NCI-H2227 (cell line): ENCODE results near the gene SENP8.

Source experiments
- DNase-seq: peaks from one replicate; lab custom pipeline; 2025; ENCODE audit not compliant: unreplicated experiment; lab: John Stamatoyannopoulos, UW

Gene SENP8

GRCh38 chr15:72112805-72113204, 5.4 kb upstream of the SENP8 start:
- DNase-seq: no peak

DNA sequence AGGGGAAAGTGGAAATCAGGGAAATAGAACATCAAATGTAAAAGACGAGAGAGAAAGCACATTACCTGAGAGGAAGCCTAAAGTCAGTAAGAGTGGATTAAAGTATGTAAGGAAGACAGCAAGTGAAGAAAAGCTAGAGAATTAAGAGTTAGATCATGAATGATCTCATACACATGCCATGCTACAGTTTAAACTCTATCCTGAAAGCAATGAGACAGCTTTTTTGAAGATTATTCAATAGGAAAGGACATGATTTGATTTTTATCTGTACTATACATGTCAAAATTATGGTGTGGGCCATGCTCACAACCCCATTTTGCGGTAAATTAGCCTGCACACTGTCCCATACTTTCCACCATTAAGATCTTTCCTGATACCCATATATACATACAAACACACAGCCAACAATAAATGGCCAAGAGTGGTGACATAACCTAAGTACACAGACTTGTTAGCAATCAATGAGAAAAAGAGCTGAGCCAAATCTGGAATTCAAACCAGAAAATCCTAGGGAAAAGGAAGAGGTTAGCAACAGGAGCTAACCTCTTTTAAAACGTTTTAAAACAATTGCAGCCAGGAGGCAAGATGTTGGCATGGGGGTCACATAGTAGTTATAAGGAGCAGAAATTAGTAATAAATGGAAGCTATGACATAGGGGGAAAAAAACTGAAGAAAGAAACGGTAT, 4.7 kb upstream of the SENP8 start:
- DNase-seq: no peak

- DNase-seq: peak; percentile 27
These were observed 1.3 kb upstream of the SENP8 start for GRCh38 chr15:72116731-72117485.

- peak; percentile 81 for DNase-seq
These were observed 652 bp upstream of the SENP8 start for GRCh38 chr15:72117486-72118016.

GRCh38 chr15:72124218-72124617, 6.0 kb downstream of the SENP8 start:
- no peak for DNase-seq

GRCh38 chr15:72127724-72128322, 9.6 kb downstream of the SENP8 start:
- DNase-seq: no peak

DNA sequence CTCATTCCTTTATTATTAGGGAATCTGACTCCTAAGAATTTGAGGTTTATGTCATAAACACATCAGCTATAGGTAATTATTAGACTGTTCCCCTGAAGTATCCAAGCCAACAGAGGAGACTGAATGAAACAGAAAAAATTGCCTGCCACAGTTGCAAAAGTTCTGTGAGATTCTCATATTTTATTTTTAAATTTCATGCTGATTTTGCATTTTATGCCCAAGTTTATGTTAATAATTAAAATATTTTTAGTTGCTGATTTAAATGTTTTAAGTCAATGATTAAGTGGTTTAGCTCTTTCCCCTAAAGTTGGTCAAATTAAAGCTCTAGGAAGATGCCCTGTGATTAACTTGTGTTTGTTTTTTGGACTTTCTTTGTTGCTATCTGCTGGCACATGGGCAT, 10.2 kb downstream of the SENP8 start:
- DNase-seq: no peak

DNA sequence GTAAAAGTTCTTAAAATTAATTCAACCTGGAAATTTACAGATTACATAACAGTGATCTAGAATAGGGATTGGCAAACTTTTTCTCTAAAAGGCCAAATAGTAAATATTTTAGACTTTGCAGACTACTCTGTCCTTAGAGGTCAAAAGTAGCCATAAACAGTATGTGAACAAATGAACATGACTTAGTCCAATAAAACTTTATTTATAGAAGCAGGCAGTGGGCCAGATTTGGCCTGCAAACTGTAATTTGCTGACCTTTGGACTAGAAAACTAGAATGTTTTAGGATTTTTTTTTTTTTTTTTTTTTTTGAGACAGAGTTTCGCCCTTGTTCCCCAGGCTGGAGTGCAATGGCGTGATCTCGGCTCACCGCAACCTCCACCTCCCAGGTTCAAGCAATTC, 12.1 kb downstream of the SENP8 start:
- DNase-seq: no peak

DNA sequence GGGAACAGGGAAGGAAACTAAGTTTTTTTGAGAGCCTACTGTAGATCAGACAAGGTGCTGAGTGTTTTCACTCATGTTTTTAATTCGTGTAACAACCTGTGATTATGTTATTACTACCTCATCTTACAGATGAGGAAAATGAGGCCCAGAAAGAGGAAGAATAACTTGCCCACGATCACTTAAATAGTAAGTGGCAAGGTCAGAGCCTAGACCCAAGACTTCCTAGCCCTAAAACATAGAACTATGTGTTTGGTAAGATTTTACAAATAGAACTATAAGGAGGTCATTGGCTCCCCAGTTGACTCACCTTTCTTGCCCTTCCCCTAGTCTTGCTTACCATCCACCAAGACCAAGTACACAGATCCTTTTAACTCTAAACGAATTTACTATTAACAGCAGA, 13.7 kb downstream of the SENP8 start:
- DNase-seq: no peak

- no peak for DNase-seq
These were observed 15.0 kb downstream of the SENP8 start for GRCh38 chr15:72133211-72133610.

DNA sequence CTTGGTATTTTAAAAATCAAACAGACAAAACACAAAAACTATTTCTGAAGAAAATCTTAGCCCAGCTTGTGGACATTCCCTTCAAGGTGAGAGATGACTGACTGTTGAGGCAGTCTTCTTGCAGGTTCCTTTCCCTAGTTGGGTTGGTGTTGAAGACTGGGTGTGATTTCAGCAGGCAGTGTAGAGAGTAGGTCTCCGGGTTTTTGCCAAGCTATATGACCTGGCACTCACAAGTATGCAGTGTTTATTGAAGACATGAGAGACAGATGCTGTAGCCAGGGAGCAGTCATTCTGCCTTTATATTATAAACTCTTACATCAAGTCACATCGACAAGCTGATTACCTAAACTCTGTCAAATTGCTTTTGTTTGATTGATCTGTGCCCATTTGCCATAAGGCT, 17.5 kb downstream of the SENP8 start:
- DNase-seq: no peak

DNA sequence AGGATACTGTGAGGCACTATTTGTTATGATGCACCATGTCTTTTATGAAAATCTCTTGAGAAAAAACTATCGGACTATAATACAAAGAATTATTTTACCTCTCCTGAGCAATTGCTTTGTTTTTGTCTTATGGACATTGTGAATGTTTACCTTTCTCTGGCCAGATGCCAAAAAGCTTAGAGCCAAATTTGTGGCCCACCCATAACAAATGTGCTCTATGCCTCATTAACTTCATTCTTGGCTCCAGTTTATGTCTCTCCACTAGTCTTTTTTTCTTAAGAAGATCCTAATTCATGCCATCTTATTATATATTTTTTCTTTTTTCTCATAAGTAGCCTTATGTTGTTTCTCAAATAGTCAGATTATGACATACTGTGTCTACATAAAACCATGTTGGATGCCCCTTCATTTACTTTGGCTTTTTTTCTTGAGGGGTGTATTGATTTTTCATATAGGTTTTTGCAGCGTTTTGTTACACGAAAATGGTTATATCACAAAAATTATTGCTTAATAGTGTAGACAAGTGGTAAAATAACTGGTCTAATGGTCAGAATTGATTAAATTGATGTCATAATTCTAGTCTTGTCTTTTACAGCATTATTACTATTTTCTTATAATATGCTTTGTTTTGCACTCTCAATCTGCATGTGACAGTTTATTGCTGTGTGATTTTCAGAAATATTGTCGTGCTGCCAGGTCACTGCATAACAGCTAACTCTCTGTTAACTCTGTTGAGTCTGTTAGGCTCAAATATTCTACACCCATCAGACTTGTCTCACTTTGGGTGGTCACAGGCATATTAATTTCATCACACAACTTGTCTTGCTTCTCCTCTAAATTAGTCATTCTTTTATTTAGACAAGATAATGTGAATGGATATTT, 18.2 kb downstream of the SENP8 start:
- no peak for DNase-seq

GRCh38 chr15:72139667-72140066, 21.5 kb downstream of the SENP8 start:
- no peak for DNase-seq

DNA sequence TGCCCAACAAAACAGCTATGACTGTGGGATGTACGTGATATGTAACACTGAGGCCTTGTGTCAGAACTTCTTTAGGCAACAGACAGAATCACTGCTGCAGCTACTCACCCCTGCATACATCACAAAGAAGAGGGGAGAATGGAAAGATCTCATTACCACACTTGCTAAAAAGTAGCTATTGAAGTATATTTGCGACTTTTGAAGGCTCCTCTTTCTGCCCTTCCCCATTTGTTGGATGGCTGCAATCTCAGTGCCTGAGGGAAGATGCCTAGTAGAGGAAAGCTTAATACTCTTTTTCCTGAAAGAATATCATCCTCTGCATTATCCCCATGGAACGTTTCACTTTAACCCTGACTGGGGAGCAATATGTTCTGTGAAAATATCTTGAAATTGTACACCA, 21.9 kb downstream of the SENP8 start:
- no peak for DNase-seq

- DNase-seq: no peak
These were observed 23.2 kb downstream of the SENP8 start for GRCh38 chr15:72141171-72142084.

DNA sequence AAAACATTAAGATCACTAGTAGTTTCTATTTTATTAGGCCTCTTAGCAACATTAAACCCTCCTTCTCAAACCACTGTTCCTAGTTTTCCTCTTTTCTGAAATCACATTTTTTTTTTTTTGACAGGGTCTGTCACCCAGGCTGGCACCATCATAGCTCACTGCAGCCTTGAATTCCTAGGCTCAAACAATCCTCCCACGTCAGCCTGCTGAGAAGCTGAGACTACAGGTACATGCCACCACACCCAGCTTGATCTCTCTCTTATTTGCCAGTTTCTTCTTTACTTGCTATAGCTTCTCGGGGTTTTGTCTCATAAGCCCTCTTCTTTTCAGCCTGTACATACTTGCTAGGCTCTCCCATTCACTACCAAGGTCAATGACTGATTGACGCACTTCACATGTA, 28.0 kb downstream of the SENP8 start:
- DNase-seq: no peak

GRCh38 chr15:72146934-72147333, 28.7 kb downstream of the SENP8 start:
- no peak for DNase-seq

DNA sequence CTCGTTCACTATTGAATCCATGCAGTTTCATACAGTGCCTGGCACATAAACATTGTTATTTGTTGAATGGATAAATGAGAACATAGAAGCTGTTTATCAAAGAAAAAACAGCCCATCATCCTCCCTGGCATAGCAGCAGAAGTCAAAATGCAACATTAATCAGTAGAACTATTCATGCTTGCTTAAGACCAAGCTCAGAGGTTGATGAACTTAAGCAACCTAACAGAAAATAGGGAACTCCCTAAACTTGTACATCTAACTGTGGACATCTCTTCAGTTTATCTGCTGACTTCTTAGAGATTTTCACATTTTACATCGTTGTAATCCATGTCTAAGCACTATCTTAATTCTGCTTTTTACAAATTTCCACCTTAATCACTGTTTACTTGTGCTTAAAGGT, 29.2 kb downstream of the SENP8 start:
- DNase-seq: no peak

DNA sequence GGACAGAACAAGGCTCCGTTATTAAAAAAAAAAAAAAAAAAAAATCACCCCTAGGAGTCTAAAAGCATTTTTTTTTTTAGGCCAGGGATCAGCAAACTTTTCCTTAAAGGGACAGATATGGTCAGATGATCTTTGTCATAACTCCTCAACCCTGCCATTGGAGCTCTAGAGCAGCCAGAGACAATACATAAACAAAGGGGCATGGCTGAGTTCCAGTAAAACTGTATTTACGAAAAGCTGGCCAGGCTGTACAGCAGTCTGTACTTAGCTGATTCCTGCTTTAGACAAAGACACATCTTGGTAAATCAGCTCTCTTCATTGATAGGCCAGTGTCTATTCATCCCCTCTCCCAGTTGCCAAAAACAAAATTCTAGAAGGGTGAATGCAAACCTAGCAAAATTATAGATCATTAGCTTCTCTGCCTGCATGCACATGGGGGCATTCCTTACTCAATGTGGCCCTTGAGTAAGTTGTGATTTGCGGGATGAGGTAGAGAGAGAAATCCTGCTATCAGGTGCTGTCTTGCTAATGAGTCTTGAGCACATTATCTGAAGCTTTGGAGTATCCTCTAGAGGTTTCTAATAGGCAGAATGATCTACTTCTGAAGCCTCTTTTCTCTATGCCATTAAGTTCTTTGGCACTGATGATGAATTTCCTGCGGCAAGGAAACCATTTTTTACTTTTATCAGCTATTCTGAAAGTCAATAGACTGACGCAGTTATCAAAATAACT, 35.2 kb downstream of the SENP8 start:
- DNase-seq: no peak
